ENCODE data around the gene BMPR1A.

Gene BMPR1A

GRCh38 chr10:86798025-86798424 lies 41.6 kb downstream of the BMPR1A start:
- TF ChIP-seq CTCF (IDR thresholded peaks at IDR 0.05; ENCODE audit: low read length, missing control alignments), result no peak
- no peak overlapping the region for H3K4me3 ChIP-seq (replicated peaks; ENCODE audit: low read depth, low read length)
- DNase-seq (ENCODE audit: low read depth), result no peak

GRCh38 chr10:86798611-86799010 lies 42.2 kb downstream of the BMPR1A start:
- no peak for DNase-seq (ENCODE audit: low read depth)
- no peak for TF ChIP-seq CTCF (IDR thresholded peaks at IDR 0.05; ENCODE audit: low read length, missing control alignments)
- no peak overlapping the region for H3K4me3 ChIP-seq (replicated peaks; ENCODE audit: low read depth, low read length)

- no peak overlapping the region for H3K4me3 ChIP-seq (replicated peaks; ENCODE audit: low read depth, low read length)
- DNase-seq (ENCODE audit: low read depth), result no peak
- TF ChIP-seq CTCF (IDR thresholded peaks at IDR 0.05; ENCODE audit: low read length, missing control alignments), result no peak
These were observed 42.9 kb downstream of the BMPR1A start for GRCh38 chr10:86799188-86799845.

GRCh38 chr10:86801995-86802394 lies 45.6 kb downstream of the BMPR1A start:
- DNase-seq (ENCODE audit: low read depth), result no peak
- H3K4me3 ChIP-seq (replicated peaks; ENCODE audit: low read depth, low read length), result no peak overlapping the region
- no peak for TF ChIP-seq CTCF (IDR thresholded peaks at IDR 0.05; ENCODE audit: low read length, missing control alignments)

GRCh38 chr10:86802473-86803108 lies 46.2 kb downstream of the BMPR1A start:
- no peak for DNase-seq (ENCODE audit: low read depth)
- no peak for TF ChIP-seq CTCF (IDR thresholded peaks at IDR 0.05; ENCODE audit: low read length, missing control alignments)
- no peak overlapping the region for H3K4me3 ChIP-seq (replicated peaks; ENCODE audit: low read depth, low read length)

GRCh38 chr10:86803156-86803555 lies 46.7 kb downstream of the BMPR1A start:
- no peak overlapping the region for H3K4me3 ChIP-seq (replicated peaks; ENCODE audit: low read depth, low read length)
- DNase-seq (ENCODE audit: low read depth), result no peak
- TF ChIP-seq CTCF (IDR thresholded peaks at IDR 0.05; ENCODE audit: low read length, missing control alignments), result no peak

GRCh38 chr10:86804805-86805204 lies 48.4 kb downstream of the BMPR1A start:
- no peak for TF ChIP-seq CTCF (IDR thresholded peaks at IDR 0.05; ENCODE audit: low read length, missing control alignments)
- H3K4me3 ChIP-seq (replicated peaks; ENCODE audit: low read depth, low read length), result no peak overlapping the region
- DNase-seq (ENCODE audit: low read depth), result no peak
